ENCODE measurements around the gene POLA1.
"Not testable (repeated sequence)": the region's sequence is repeated elsewhere in the genome, so short reads cannot be mapped to it uniquely, and the experiment has no call there.

POLA1 gene

GRCh38 chrX:24799078-24799477 lies 105.4 kb downstream of the POLA1 start:
- no peak for DNase-seq

GRCh38 chrX:24799565-24799964 lies 105.8 kb downstream of the POLA1 start:
- DNase-seq = no peak

DNA sequence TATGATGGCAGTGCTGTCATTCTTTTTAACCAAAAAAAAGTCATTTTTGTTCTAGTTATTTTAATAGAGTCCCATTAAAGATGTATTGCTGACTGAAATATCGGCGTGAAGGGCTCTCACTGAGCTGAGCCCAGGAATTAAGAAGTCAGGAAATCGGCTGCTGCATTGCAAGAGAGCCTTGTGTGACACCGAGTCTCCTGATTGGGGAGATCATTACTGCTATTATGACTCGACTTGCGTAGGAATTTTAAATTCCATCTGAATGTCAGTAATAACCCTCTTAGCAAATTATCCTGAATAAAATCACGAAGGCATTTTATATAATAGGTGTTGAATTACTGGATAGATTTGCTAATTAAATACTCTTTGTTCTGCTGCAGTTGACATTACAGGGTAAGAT lies 111.5 kb downstream of the POLA1 start:
- no peak for DNase-seq

DNA sequence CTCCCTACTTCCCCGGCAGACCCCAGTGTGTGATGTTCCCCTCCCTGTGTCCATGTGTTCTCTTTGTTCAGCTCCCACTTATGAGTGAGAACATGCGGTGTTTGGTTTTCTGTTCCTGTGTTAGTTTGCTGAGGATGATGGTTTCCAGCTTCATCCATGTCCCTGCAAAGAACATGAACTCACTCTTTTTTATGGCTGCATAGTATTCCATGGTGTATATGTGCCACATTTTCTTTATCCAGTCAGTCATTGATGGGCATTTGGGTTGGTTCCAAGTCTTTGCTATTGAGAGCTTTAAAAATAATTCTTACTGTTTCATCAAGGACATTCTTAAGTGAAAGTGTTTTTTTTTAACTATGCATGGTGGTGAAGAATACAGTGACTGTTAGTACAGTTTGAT lies 126.1 kb downstream of the POLA1 start:
- not testable (repeated sequence) for DNase-seq

GRCh38 chrX:24828147-24828546 lies 134.4 kb downstream of the POLA1 start:
- DNase-seq = no peak

- no peak for DNase-seq
Measured at GRCh38 chrX:24828600-24828999, 134.9 kb downstream of the POLA1 start.

GRCh38 chrX:24833695-24834094 lies 140.0 kb downstream of the POLA1 start:
- DNase-seq = no peak

GRCh38 chrX:24837966-24838365 lies 144.2 kb downstream of the POLA1 start:
- DNase-seq = no peak

DNA sequence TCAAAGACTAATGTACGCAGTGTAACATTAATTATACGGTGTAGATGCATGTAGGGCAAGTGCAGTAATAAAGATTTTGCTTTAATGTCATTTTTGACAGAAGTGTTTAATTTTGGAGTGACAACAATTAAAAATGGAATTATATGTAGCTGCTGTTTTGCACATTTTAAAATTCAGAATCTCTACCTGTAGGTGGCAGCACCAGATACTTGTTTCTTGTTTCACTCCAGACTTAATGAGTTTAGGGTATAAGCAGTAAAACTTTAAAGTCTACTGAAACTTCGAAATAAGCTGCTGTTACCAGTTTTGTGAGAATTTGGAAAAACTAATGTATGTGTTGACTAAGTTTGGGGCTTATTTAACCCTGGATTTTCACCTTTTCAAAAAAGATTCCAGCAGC lies 144.9 kb downstream of the POLA1 start:
- DNase-seq = no peak

DNA sequence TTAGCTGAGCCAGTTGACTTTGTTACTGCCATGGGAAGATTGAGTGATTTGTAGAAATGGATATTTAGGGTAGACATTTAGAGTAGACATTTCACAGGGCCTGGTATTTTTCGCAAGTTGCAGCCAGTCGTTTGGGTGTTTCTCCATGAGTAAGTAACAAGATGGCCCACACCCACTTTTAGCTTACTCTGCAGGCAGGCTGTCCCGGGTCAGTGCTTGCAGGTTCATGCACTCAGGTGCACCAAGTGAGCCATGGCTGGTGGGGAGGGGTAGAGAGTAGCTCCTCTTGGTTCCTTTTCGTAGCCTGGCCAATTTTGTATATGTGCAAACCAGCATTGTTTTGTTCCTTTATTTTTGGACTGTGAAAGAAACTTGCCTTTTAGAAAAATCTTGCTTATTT lies 145.6 kb downstream of the POLA1 start:
- no peak for DNase-seq

DNA sequence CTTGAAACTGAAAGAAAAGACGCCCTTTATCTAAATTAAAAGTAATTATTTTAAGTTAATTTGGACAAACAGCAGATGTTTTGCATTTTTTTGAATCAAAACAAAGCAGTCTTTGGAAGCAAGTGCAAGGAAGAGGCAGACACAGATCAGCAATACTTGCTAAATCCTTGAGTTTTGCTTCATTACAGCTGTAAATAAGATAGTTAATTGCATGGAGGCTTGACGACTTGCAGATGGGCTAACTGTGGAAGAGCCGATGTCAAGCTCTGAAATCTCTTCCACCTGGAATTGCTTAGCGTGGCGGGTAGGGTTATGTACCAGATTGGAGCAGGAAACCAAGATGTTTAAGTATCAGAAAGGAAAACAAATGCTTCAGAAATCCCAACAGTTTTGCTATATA lies 148.8 kb downstream of the POLA1 start:
- DNase-seq = no peak

- DNase-seq = no peak
Measured at GRCh38 chrX:24846550-24847150, 152.9 kb downstream of the POLA1 start.

- no peak for DNase-seq
Measured at GRCh38 chrX:24851289-24851688, 157.6 kb downstream of the POLA1 start.

DNA sequence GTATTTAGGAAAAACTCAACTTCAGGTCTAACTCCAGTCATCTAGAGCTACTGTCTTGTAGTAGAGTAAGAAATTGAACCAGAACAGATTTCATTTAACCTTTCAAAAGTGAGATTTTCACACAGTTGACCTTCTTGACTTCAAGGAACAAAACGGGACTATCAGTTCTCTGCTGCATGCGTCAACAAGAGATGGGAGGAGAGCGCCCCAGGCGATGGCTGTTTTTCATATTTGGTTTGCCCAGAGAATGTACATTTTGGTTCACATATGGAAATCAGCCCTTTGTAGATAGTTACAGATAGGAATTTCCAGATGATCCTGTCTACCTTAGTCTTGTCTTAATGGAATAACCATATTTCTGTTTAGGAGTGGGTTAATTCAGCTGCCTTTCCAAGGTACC lies 158.1 kb downstream of the POLA1 start:
- no peak for DNase-seq

GRCh38 chrX:24858004-24858746 lies 164.5 kb downstream of the POLA1 start:
- no peak for DNase-seq

GRCh38 chrX:24859211-24859841 lies 165.6 kb downstream of the POLA1 start:
- no peak for DNase-seq

DNA sequence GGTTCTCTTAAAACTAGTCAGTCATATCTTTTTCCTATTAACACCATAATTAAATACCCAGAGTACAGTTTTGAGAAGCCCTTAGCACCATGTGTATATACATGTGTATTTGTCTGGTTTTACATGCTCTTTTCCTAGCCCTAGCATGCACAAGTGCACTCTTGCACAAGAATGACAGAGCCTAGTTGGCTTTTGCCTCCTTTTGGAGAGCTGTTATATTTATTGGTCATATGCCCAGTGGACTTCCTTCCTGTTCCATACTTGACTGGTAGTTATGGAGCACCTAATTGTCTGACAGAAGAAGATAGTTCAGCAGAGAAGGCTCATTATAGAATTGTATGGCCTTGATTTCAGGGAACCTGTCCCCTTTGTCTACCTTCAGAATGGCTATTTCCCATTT lies 166.4 kb downstream of the POLA1 start:
- DNase-seq = no peak

DNA sequence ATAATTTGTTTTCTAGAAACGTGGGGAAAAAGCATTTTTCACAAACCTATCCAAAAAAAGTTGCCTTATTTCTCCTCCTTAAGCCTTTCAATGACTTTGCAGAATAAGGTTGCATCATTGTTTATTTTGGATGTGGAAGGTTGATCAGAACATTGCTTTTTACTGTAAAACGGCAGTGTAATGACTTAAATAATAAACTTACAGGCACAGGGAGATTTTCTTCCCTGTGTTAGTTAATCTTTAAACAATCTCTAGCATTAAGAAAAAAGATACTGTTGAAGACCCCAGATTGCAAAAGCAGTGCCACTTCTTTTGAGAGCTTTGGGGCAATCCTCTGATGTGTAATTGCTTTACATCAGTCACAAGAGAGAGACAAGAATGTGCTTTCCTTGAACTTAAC lies 168.6 kb downstream of the POLA1 start:
- DNase-seq = no peak

- DNase-seq = not testable (repeated sequence)
Measured at GRCh38 chrX:24863779-24864178, 170.1 kb downstream of the POLA1 start.

DNA sequence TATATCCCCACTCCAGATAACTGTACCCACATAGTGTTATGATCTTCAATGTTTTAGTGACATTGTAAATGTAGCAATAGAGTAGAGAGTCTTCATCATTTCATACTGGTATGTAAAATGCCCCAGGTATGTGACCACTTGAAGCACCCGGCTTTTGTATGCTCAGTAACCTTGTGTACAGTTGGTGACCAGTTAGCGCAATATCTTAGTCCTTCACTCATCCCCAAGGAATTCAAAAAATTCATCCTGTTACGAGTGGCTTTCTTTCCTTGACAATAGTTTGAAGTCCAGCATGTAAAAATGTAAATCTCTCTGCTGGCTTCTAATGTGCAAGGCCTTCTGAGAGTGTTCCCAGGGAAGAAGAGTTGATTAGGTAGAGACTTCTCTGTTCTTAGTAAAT lies 176.4 kb downstream of the POLA1 start:
- no peak for DNase-seq

DNA sequence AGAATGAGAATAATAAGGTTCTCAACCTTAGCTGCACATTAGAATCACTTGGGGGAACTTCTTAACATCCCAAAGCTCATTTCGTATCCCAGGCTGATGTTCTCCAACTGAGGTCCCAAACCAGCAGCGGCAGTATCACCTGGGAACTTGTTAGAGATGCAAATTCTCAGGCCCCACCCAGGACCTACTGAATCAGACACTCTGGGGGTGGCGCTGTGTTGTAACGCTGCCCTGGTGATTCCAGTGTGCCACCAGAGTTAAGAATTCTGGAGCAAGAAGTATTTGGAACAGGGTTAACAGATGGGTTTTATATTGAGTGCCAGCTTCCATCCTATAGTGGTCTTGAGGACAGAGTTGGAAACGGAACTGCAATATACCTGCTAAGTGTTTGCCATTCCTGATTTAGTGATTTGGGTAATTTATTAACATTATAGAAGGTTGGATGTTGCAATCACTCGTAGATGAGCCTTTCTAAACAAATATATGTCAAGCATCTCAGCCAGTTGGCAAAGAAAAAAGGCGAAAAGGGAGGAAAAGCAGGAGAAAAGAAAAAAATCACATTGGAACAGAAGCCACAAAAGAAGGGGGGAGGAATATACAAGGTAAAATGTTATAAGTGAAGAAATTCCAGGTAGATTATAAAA lies 181.0 kb downstream of the POLA1 start:
- no peak for DNase-seq

DNA sequence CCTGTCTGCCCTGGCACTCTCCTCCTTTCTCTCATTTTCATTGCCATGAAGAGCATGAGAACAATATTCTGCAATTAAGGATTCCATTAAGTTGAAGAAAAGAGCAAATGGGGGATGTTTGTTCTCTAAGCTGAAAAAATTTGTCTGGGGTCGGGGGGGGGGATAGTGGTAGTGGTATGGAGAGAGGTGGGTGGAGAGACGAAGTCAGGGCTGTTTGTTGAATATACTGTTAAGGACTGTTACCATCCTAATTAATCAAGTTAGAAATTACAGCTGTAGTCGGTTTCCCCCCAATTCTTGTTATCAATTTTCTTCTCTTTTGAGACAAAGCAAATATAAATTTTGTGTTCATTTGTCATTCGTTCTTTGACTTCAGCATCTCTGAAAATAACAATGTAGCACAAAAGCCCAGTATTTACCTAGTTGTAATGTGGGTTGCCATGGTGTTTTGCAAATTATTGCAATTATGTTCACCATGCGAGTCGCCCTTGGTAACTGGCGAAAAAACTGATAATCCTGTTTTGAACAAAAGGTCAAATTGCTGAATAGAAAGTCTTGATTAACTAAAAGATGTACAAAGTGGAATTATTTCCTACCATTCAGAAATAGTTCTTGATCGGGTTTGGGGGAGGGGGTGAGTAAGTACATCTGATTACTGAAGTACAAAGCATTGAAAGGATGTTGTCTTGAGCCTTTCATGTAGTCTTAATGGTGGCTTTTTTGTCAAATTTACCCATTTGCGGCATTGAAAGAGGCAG lies 183.0 kb downstream of the POLA1 start:
- no peak for DNase-seq

DNA sequence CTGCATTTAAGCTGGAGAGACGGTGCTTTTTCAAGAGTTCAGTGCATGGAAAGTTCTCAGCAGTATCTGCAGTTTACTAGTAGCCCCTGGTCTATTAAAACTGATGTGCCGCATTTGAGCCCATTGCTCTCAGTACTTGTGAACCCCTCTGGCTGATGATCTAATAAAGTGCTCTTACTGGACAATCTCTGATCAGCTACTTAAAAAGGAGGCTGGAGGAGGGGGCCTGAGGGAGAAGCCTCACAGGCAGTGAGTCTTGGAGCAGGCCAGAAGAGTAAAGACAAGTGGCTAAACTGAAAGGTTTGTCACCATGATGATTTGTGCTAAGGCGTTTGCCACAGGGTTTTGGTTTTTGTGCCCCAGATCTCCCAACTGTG lies 183.6 kb downstream of the POLA1 start:
- no peak for DNase-seq

Measured in activated CD4-positive, alpha-beta T cell treated with anti-CD3 and anti-CD28 coated beads, Interleukin-2, amount 50 U/mL, for 48 hours (primary cell).